ENCODE results near the gene ASB18. TPM values are rescaled to one million over a fixed set of nuclear protein-coding genes. Genes with fewer than 3 reads are reported as not detected.

ASB18 gene
- total and polyA plus RNA-seq, 2 of the 13 experiments (the other 11 are each of a cell fraction or from before 2014, with no cell fraction given) = not detected

GRCh38 chr2:236208019-236208926, 55.9 kb downstream of the ASB18 start:
- intact Hi-C loops (cut with micrococcal nuclease; ENCODE audit: unreplicated experiment) (no loop called here), in situ Hi-C loops (cut with HindIII; ENCODE audit: extremely low pct_ligation_motif_present, low pct_unique_long_range_greater_than_20kb) (no loop called here)
- H3K79me2 ChIP-seq (ENCODE audit: insufficient read depth, low read length) = no peaks in the 10 kb centered on the region
- 36% methylated on average over 28 of the region's 28 CpGs for WGBS (ENCODE audit: low lambda C conversion rate)
- CTCF ChIA-PET (ENCODE audit: low intra/inter-chr PET ratio, low total read pairs) = no interaction called here
- ATAC-seq (no peak), FAIRE-seq (no peak), DNase-seq (ENCODE audit: low spot score) (no peak)
- H3K36me3 ChIP-seq (replicated peaks in 1 of 2; ENCODE audit: control insufficient read depth in 1 of 2, insufficient read depth in 2 of 2, low read length in 2 of 2) = no peaks in the 10 kb centered on the region
- H3K9me3 ChIP-seq (ENCODE audit: low read length) = no peaks in the 10 kb centered on the region
- no peak overlapping the region for H3K27ac ChIP-seq (ENCODE audit: extremely low read length, insufficient read depth, low read length)
- POLR2A ChIA-PET = no interaction called here
- H3K27me3 ChIP-seq (ENCODE audit: control insufficient read depth in 1 of 2, insufficient read depth in 2 of 2, low read length in 2 of 2) = peaks cover 0 to 74% of the 10 kb centered on the region in 2 experiments; a peak in 3 of 5 replicates
- no peak overlapping the region for H2AFZ ChIP-seq (ENCODE audit: low read length)
- no TSS peak for BruUV-seq (replicated peaks)
- H3K4me1 ChIP-seq (ENCODE audit: insufficient read depth, low read length) = no peaks in the 10 kb centered on the region
- no peak overlapping the region for H3K4me2 ChIP-seq (ENCODE audit: low read depth, low read length)
- no peak overlapping the region for H3K4me3 ChIP-seq (replicated peaks in 1 of 3; ENCODE audit: insufficient read depth in 1 of 3, low read depth in 2 of 3, low read length in 3 of 3)
- no peak overlapping the region for H3K9ac ChIP-seq (ENCODE audit: insufficient read depth, low read depth, low read length)
- H4K20me1 ChIP-seq (ENCODE audit: insufficient read depth, low read length) = no peaks in the 10 kb centered on the region
- TF ChIP-seq MYPOP (CRISPR knock-in tag; IDR thresholded peaks at IDR 0.05) (no peak), ZFP91 (CRISPR knock-in tag; IDR thresholded peaks at IDR 0.05; ENCODE audit: borderline replicate concordance) (no peak), ARHGAP35 (CRISPR knock-in tag; IDR thresholded peaks at IDR 0.05; ENCODE audit: borderline replicate concordance) (no peak), ZNF570 (CRISPR knock-in tag; IDR thresholded peaks at IDR 0.05; ENCODE audit: borderline replicate concordance) (no peak), ZNF337 (CRISPR knock-in tag; IDR thresholded peaks at IDR 0.05; ENCODE audit: borderline replicate concordance, low read depth) (no peak), THAP11 (CRISPR knock-in tag; IDR thresholded peaks at IDR 0.05) (no peak), KIAA2018 (CRISPR knock-in tag; IDR thresholded peaks at IDR 0.05; ENCODE audit: borderline replicate concordance) (no peak), MLLT10 (CRISPR knock-in tag; IDR thresholded peaks at IDR 0.05) (no peak)
